ENCODE data around the gene GNPDA2. TPM values are rescaled to one million over a fixed set of nuclear protein-coding genes. Genes with fewer than 3 reads are reported as not detected.

GNPDA2 gene
- total RNA-seq, 2 experiments from 2014 or later, result 11.5 to 12.5 TPM

DNA sequence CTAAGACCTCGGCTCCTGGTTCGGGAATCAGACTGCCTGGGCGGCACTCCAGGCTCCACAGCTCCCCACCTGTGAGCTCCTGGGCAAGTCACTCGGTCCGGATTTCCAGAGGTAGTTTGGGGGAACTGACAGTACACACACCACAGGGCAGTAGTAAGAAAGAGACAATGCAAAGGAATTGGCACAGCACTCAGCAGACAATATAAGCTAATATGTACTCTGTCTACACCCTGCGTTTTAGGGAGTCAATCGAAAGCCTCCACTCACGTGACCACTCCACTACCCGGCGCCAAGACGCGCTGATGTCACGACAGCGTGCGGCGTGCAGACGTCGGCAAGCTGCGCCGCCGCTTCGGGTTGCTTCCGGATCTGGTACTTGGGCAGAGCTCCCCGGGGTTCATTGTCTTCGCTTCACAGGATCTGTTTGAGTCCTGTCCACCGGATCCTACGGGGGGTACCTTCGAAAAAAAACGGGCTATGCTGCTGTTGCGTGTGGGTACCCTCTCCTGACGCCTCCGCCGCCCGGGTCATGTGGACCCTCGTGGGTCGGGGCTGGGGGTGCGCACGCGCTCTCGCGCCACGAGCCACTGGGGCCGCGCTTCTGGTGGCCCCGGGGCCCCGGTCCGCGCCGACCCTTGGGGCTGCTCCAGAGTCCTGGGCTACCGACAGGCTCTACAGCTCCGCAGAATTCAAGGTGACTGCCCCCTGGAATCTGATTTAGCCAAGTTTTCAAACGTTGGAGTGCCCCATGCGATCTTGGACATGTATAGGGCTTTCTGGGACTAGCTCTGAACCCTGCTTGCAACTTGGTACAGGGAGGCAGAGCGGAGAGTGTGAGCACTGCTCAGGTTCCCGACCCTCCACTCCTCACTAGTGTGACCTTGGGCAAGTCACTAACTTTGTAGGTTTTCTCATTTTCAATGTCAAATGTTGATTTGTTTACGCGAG lies 48.0 kb downstream of the GNPDA2 start, which contains the start of gene GUF1:
Gene GUF1 (plus strand): TSS at position 327 of the 948 bp plus-strand sequence. CDS start 203 bp downstream, at position 530.
- ATAC-seq (peak; percentile 91), DNase-seq (peak; percentile 93)
- Mint-ChIP-seq H3K27ac (peak within 1 kb of the TSS; percentile 99), H3K4me3 (peak within 1 kb of the TSS; percentile 96), H3K27me3 (ENCODE audit: low read depth) (no peaks in the 10 kb centered on the region), H3K4me1 (ENCODE audit: low read depth) (peaks cover 36% of the 10 kb centered on the region), H3K9me3 (ENCODE audit: insufficient read depth) (no peaks in the 10 kb centered on the region), H3K36me3 (ENCODE audit: low read depth) (peaks cover 19% of the 10 kb centered on the region)
- ChIA-PET POLR2A (interaction anchor here (0.7 to 2.5 kb wide), 13 partner anchors 9 to 49 kb away, joined by 3 to 20 read pairs (median 6); partner anchors contain the start of gene GNPDA2), CTCF (interaction anchor here (0.8 to 3.1 kb wide), 9 partner anchors 9 to 229 kb away, joined by 3 to 11 read pairs (median 4); partner anchors contain the start of genes GNPDA2 and KCTD8)

DNA sequence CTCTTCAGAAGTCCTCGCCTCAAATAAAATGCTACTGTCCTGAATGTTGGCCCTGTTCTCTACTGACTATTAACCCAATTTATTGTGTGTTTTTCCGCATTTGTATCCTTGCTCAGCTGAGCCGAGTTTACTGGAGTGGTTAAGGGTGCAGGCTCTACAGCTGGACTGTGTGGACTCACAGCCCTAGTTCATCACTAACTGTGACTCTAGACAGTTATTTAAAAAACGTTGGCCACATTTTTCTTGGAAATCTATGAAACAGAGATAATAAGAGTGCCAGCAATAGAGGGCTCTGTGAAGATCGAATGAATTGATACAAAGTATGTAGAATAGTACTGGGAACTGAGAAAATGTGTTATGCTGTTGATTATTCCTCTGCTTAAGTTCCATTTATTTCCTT lies 51.0 kb downstream of the GNPDA2 start:
- Mint-ChIP-seq H3K27me3 (ENCODE audit: low read depth) (peaks cover 5% of the 10 kb centered on the region), H3K4me3 (no peak overlapping the region), H3K36me3 (ENCODE audit: low read depth) (peaks cover 4% of the 10 kb centered on the region), H3K27ac (no peak overlapping the region), H3K4me1 (ENCODE audit: low read depth) (peaks cover 20% of the 10 kb centered on the region), H3K9me3 (ENCODE audit: insufficient read depth) (no peaks in the 10 kb centered on the region)
- CTCF ChIA-PET, result no interaction called here
- ATAC-seq, result no peak
- DNase-seq, result no peak
- POLR2A ChIA-PET, result no interaction called here

DNA sequence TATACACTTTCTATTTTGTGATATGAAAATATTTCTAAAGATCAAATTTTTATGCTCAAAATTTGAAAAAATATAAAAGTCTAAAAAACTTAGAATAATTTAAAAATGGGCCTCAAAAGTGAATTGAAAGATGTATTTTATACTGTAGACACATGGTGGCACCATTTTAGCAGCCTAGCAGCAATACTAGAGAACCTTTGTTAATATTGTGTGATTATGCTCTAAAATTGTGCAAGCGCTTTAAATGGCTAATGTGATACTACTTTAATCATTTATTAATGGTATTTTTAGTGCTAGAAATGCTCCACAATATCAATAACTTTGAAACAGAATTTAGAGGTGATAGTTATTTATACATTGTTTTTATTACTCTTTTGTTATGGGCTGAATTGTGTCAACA lies 51.9 kb downstream of the GNPDA2 start:
- H3K4me1 Mint-ChIP-seq (ENCODE audit: low read depth), result peaks cover 17% of the 10 kb centered on the region
- H3K27ac Mint-ChIP-seq, result no peak overlapping the region
- H3K4me3 Mint-ChIP-seq, result no peak overlapping the region
- peaks cover 5% of the 10 kb centered on the region for H3K27me3 Mint-ChIP-seq (ENCODE audit: low read depth)
- CTCF ChIA-PET, result no interaction called here
- POLR2A ChIA-PET, result no interaction called here
- no peaks in the 10 kb centered on the region for H3K9me3 Mint-ChIP-seq (ENCODE audit: insufficient read depth)
- DNase-seq (no peak), ATAC-seq (no peak)
- peaks cover 4% of the 10 kb centered on the region for H3K36me3 Mint-ChIP-seq (ENCODE audit: low read depth)

DNA sequence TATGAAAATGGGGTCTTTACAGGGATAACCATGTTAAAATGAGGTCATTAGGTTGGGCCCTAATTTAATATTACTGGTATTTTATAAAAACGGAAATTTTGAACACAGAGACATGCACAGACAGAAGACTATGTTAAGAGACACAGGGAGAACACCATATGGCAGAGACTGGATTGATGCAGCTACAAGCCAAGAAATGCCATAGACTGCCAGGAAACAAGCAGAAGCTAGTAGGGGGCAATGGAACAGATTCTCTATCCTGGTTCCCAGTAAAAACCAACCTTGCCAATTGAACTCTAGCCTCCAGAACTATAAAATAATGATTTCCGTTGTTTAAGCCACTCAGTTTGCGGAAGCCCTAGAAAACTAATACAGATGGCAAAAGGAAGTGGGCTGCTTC lies 54.7 kb downstream of the GNPDA2 start:
- no peaks in the 10 kb centered on the region for H3K4me1 Mint-ChIP-seq (ENCODE audit: low read depth)
- no peak for DNase-seq
- no peak overlapping the region for H3K27ac Mint-ChIP-seq
- H3K27me3 Mint-ChIP-seq (ENCODE audit: low read depth), result peaks cover 5% of the 10 kb centered on the region
- no peaks in the 10 kb centered on the region for H3K36me3 Mint-ChIP-seq (ENCODE audit: low read depth)
- H3K9me3 Mint-ChIP-seq (ENCODE audit: insufficient read depth), result no peaks in the 10 kb centered on the region
- H3K4me3 Mint-ChIP-seq, result no peak overlapping the region
- no peak for ATAC-seq
- ChIA-PET CTCF (no interaction called here), POLR2A (no interaction called here)

DNA sequence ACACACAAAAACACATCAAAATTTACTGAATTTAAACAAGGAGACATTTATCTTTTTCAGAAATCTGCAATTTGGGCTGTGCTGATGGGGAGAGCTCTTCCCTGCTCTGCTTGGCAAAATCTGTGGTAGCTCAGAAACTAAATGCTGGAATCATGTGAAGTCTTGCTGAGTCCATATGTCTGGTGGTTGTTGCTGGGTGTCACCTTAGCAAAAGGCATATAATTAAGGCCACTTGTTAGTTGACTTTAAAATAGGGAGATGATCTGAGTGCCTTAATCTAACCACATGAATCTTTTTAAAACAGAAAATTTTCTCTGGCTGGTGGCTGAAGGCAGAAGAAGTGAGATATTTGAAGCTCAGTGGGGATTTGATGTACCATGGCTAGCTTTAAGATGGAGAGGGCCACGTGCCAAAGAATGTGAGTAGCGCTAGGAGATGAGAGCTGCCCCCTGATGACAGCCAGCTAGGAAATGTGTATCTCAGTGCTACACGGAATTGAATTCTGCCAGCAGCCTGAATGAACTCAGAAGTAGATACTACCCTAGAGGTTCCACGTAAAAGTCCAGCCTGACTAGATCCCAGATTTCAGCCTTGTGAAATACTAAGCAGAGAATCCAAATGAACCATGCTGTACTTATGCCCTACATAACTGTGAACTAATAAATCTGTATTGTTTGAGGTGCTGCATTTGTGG lies 55.7 kb downstream of the GNPDA2 start:
- H3K4me1 Mint-ChIP-seq (ENCODE audit: low read depth), result no peaks in the 10 kb centered on the region
- H3K36me3 Mint-ChIP-seq (ENCODE audit: low read depth), result no peaks in the 10 kb centered on the region
- peaks cover 5% of the 10 kb centered on the region for H3K27me3 Mint-ChIP-seq (ENCODE audit: low read depth)
- POLR2A ChIA-PET, result interaction anchor here (1.7 kb wide), 1 partner anchor 7 kb away, joined by 6 read pairs; the partner anchor contains the start of gene GUF1
- no peak overlapping the region for H3K27ac Mint-ChIP-seq
- H3K4me3 Mint-ChIP-seq, result no peak overlapping the region
- H3K9me3 Mint-ChIP-seq (ENCODE audit: insufficient read depth), result no peaks in the 10 kb centered on the region
- ATAC-seq, result no peak
- CTCF ChIA-PET, result no interaction called here
- no peak for DNase-seq

DNA sequence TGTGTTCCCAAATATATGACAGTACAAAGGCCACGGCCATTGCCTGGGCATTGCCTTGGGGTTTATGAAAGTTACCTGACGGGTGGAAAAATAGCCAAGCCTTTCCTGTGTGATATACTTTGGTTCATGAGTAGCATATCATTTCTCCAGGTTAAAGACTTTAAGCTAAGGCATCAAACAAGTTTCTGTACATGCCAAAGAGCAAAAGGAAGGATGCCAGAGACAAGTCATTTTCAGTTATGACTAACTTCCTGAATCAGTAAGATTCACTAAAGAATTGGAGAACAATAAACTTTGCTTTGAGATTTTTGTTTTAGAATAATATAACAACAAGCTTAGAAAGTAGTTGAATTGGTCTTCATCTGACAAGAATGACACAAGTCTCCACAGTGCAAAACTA lies 57.8 kb downstream of the GNPDA2 start:
- Mint-ChIP-seq H3K9me3 (ENCODE audit: insufficient read depth) (no peaks in the 10 kb centered on the region), H3K4me3 (no peak overlapping the region), H3K27ac (no peak overlapping the region), H3K4me1 (ENCODE audit: low read depth) (no peaks in the 10 kb centered on the region), H3K27me3 (ENCODE audit: low read depth) (peaks cover 5% of the 10 kb centered on the region), H3K36me3 (ENCODE audit: low read depth) (no peaks in the 10 kb centered on the region)
- ChIA-PET POLR2A (interaction anchor here (1.7 kb wide), 1 partner anchor 9 kb away, joined by 6 read pairs; the partner anchor contains the start of gene GUF1), CTCF (no interaction called here)
- ATAC-seq (no peak), DNase-seq (no peak)

DNA sequence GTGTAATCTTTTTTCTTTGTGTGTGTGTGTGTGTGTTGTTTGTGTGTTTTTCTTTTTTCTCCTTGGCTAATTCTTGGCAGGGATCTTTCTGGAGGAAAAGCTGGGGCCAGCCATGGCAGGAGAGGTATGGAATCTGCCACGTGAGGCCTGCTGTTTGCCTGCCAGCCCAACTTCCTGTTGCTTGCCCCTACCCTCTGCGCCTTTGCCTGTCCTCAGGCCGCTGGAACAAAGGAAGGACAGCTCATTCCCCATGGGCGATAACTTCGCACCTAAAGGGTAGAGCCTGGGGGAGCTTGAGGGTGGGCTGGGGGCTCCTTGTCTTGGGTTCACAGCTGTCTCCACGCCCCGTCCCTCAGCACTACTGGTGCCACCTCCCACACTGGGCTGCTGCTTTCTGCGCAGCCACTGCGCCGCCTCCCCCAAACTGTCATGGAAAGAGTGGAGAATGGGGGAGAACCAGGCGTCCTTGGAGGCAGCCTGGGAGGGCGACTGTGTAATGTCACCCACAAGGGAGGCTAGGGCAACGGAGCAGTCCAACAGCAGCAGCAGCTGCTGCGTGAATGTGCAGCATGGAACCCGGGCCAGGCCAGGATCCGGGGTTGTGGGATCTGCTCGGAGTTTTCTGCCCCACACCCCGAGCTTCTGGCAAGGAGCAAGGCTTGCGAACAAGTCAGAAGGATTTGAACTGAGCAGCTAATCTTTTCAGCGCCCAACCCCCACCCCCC lies 62.7 kb downstream of the GNPDA2 start:
- ATAC-seq, result no peak
- Mint-ChIP-seq H3K27ac (no peak overlapping the region), H3K9me3 (ENCODE audit: insufficient read depth) (no peaks in the 10 kb centered on the region), H3K36me3 (ENCODE audit: low read depth) (no peaks in the 10 kb centered on the region), H3K27me3 (ENCODE audit: low read depth) (peaks cover 3% of the 10 kb centered on the region), H3K4me3 (no peak overlapping the region), H3K4me1 (ENCODE audit: low read depth) (no peaks in the 10 kb centered on the region)
- POLR2A ChIA-PET, result no interaction called here
- CTCF ChIA-PET, result no interaction called here
- DNase-seq, result no peak

DNA sequence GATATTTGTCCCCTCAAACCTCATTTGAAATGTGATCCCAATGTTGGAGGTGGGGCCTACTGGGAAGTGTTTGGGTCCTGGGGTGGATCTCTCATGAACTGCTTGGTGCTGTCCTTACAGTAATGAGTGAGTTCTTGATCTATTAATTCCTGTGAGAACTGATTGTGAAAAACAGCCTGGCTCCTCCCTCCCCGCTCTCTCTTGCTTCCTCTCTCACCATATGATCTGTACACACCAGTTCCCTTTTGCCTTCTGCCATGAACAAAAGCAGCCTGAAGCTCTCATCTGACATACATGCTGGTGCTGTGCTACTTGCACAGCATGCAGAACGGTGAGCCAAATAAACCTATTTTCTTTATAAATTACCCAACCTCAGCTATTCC lies 63.7 kb downstream of the GNPDA2 start:
- ATAC-seq, result no peak
- ChIA-PET CTCF (no interaction called here), POLR2A (no interaction called here)
- Mint-ChIP-seq H3K27me3 (ENCODE audit: low read depth) (peaks cover 3% of the 10 kb centered on the region), H3K4me3 (no peak overlapping the region), H3K36me3 (ENCODE audit: low read depth) (no peaks in the 10 kb centered on the region), H3K9me3 (ENCODE audit: insufficient read depth) (no peaks in the 10 kb centered on the region), H3K4me1 (ENCODE audit: low read depth) (no peaks in the 10 kb centered on the region), H3K27ac (no peak overlapping the region)
- no peak for DNase-seq

DNA sequence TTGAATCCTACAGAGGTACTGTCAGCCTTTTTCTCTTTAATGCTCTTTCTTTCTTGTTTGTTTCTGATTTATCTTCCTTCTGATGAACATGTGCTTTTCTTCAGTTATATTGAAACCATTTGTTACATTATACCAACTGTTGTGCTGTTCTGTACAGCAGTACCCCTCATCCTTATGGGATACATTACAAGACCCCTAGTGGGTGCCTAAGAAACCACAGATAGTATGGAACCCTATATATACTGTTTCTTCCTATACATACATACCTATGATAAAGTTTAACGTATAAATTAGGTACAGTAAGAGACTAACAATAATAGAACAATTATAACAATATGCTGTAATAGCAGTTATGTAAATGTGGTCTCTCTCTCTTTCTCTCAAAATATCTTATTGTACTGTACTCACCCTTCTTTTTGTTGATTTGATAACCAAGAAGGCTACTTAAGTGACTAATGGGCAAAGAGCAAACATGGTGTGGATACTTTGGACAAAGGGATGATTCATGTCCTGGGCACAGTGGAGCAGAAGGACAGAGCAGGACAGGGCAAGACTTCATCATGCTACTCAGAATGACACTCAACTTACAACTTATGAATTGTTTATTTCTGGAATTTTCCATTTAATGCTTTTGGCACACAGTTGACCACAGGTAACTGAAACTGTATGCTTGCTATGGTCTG lies 64.3 kb downstream of the GNPDA2 start:
- H3K27me3 Mint-ChIP-seq (ENCODE audit: low read depth), result peaks cover 3% of the 10 kb centered on the region
- CTCF ChIA-PET, result no interaction called here
- no peak overlapping the region for H3K4me3 Mint-ChIP-seq
- H3K4me1 Mint-ChIP-seq (ENCODE audit: low read depth), result no peaks in the 10 kb centered on the region
- H3K9me3 Mint-ChIP-seq (ENCODE audit: insufficient read depth), result no peaks in the 10 kb centered on the region
- ATAC-seq (no peak), DNase-seq (no peak)
- no peaks in the 10 kb centered on the region for H3K36me3 Mint-ChIP-seq (ENCODE audit: low read depth)
- POLR2A ChIA-PET, result no interaction called here
- no peak overlapping the region for H3K27ac Mint-ChIP-seq

DNA sequence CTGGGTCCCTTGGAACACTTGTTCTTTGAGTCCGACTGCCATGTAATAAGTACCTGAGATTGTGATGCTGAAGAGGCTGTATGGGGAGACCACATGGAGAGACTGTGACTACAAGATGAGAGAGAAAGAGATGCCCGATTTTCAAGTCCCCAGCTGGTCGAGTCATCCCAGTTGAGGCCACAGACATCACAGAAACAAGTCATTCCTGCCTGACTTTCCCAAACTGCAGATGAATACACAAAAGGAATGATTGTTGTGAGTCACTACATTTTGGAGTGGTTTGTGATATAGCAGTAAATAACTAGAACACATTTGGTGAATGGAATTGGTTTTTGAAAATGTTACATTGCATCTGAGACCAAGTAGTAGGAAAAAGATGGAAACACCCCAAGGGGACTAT lies 66.0 kb downstream of the GNPDA2 start:
- POLR2A ChIA-PET, result no interaction called here
- Mint-ChIP-seq H3K4me1 (ENCODE audit: low read depth) (no peaks in the 10 kb centered on the region), H3K27ac (no peak overlapping the region), H3K4me3 (no peak overlapping the region), H3K9me3 (ENCODE audit: insufficient read depth) (no peaks in the 10 kb centered on the region), H3K27me3 (ENCODE audit: low read depth) (peaks cover 4% of the 10 kb centered on the region), H3K36me3 (ENCODE audit: low read depth) (no peaks in the 10 kb centered on the region)
- CTCF ChIA-PET, result interaction anchor here (0.8 kb wide), 1 partner anchor 9 kb away, joined by 3 read pairs; the partner anchor contains the start of gene YIPF7
- DNase-seq, result no peak
- ATAC-seq, result no peak

DNA sequence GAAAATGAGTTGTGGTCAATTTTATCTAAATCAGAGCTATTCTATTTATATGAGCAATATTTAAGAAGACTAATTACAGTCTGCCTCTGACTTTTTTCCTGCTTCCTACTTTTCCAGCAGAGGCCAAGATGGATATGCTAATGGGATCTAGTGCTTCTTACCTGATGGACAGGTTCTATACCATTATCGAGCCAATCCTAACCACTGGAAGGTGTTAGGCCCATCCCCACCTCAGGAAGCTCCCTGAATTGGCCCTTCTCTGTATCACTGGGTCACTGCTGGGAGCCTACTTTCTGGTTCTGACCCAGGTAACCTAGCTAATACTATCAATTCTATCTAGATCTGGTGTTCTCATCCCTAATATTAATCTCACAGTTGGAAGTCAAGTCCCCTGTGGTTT lies 74.4 kb downstream of the GNPDA2 start:
- no peak overlapping the region for H3K27ac Mint-ChIP-seq
- DNase-seq (no peak), ATAC-seq (no peak)
- H3K4me3 Mint-ChIP-seq, result no peak overlapping the region
- H3K9me3 Mint-ChIP-seq (ENCODE audit: insufficient read depth), result no peaks in the 10 kb centered on the region
- H3K4me1 Mint-ChIP-seq (ENCODE audit: low read depth), result no peaks in the 10 kb centered on the region
- ChIA-PET CTCF (interaction anchor here (1.1 kb wide), 1 partner anchor 8 kb away, joined by 3 read pairs; no protein-coding TSS in a partner anchor), POLR2A (no interaction called here)
- H3K27me3 Mint-ChIP-seq (ENCODE audit: low read depth), result peaks cover 10% of the 10 kb centered on the region
- H3K36me3 Mint-ChIP-seq (ENCODE audit: low read depth), result no peaks in the 10 kb centered on the region

Data from activated CD8-positive, alpha-beta T cell treated with anti-CD3 and anti-CD28 coated beads, Interleukin-2, amount 10 ng/mL, durations not matched to agents 7 days and 5 days (primary cell).